Nephron progenitor cell (in vitro differentiated cells): Measurements from ENCODE around the gene ENTPD5.
"Not testable (repeated sequence)": the region's sequence is repeated elsewhere in the genome, so short reads cannot be mapped to it uniquely, and the experiment has no call there.

Experiments
- DNase-seq: peaks from one replicate; pipeline ENCODE4 v3.0.0; 2021
- H3K27ac Mint-ChIP-seq: 2 replicates; pipeline ENCODE4 v1.8.0; 2021; ENCODE audit warnings: mild to moderate bottlenecking, moderate library complexity, mixed read lengths
- H3K27me3 Mint-ChIP-seq: 2 replicates; pipeline ENCODE4 v1.8.0; 2021; ENCODE audit warnings: mild to moderate bottlenecking, low read depth, mixed read lengths; ENCODE audit not compliant: poor library complexity
- H3K36me3 Mint-ChIP-seq: 2 replicates; pipeline ENCODE4 v1.8.0; 2021; ENCODE audit warnings: low read depth, mixed read lengths
- H3K4me1 Mint-ChIP-seq: 2 replicates; pipeline ENCODE4 v1.8.0; 2021; ENCODE audit warnings: mixed read lengths
- H3K4me3 Mint-ChIP-seq: 2 replicates; pipeline ENCODE4 v1.8.0; 2021; ENCODE audit warnings: mild to moderate bottlenecking, moderate library complexity, mixed read lengths
- H3K9me3 Mint-ChIP-seq: 2 replicates; pipeline ENCODE4 v1.8.0; 2021; ENCODE audit warnings: mild to moderate bottlenecking, moderate library complexity, mixed read lengths
- TF ChIP-seq, protein P1 (sequence below): fragments of 200-600 bp; sonication (generic); IDR thresholded peaks from 2 replicates; pipeline ENCODE4 v1.5.0; 2021; ENCODE audit warnings: antibody characterized with exemption

Gene ENTPD5

GRCh38 chr14:74015176-74015575 lies 3.9 kb downstream of the ENTPD5 start:
- no peaks in the 10 kb centered on the region for H3K27me3 Mint-ChIP-seq
- no peaks in the 10 kb centered on the region for H3K9me3 Mint-ChIP-seq
- peaks cover 17% of the 10 kb centered on the region for H3K4me1 Mint-ChIP-seq

GRCh38 chr14:74014299-74014698 lies 4.8 kb downstream of the ENTPD5 start:
- TF ChIP-seq, protein P1, sequence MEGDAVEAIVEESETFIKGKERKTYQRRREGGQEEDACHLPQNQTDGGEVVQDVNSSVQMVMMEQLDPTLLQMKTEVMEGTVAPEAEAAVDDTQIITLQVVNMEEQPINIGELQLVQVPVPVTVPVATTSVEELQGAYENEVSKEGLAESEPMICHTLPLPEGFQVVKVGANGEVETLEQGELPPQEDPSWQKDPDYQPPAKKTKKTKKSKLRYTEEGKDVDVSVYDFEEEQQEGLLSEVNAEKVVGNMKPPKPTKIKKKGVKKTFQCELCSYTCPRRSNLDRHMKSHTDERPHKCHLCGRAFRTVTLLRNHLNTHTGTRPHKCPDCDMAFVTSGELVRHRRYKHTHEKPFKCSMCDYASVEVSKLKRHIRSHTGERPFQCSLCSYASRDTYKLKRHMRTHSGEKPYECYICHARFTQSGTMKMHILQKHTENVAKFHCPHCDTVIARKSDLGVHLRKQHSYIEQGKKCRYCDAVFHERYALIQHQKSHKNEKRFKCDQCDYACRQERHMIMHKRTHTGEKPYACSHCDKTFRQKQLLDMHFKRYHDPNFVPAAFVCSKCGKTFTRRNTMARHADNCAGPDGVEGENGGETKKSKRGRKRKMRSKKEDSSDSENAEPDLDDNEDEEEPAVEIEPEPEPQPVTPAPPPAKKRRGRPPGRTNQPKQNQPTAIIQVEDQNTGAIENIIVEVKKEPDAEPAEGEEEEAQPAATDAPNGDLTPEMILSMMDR, result no peak
- no peaks in the 10 kb centered on the region for H3K9me3 Mint-ChIP-seq
- no peak for DNase-seq
- H3K27ac Mint-ChIP-seq, result no peak overlapping the region
- H3K4me1 Mint-ChIP-seq, result peaks cover 8% of the 10 kb centered on the region
- H3K27me3 Mint-ChIP-seq, result peaks cover 3% of the 10 kb centered on the region
- H3K36me3 Mint-ChIP-seq, result peaks cover 6% of the 10 kb centered on the region
- H3K4me3 Mint-ChIP-seq, result no peak overlapping the region

More at GRCh38 chr14:74015176-74015575, 3.9 kb downstream of the ENTPD5 start:
- Mint-ChIP-seq H3K36me3 (peaks cover 6% of the 10 kb centered on the region), H3K27ac (no peak overlapping the region), H3K4me3 (no peak overlapping the region)
- no peak for DNase-seq
- TF ChIP-seq, protein P1, result no peak

- Mint-ChIP-seq H3K9me3 (no peaks in the 10 kb centered on the region), H3K4me1 (no peaks in the 10 kb centered on the region), H3K4me3 (no peak overlapping the region), H3K36me3 (peaks cover 20% of the 10 kb centered on the region), H3K27me3 (peaks cover 3% of the 10 kb centered on the region), H3K27ac (no peak overlapping the region)
- TF ChIP-seq, protein P1, result no peak
- DNase-seq, result no peak
Measured at GRCh38 chr14:74008843-74009499, 10.1 kb downstream of the ENTPD5 start.

DNA sequence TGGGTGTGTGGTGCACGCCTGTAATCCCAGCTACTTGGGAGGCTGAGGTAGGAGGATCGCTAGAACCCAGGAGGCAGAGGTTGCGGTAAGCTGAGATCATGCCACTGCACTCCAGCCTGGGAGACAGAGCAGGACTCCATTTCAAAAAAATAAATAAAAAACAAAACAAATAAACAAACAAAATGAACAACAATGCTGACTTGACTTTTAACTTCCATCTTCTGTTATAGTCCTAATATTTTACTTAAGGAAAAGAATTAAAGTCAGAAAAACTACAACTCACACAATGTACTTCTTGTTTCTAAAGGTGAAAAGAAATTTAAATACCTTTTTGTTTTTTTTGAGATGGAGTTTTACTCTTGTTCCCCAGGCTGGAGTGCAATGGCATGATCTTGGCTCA lies 13.4 kb downstream of the ENTPD5 start:
- not testable (repeated sequence) for H3K27me3 Mint-ChIP-seq, H3K4me3 Mint-ChIP-seq, H3K9me3 Mint-ChIP-seq, H3K4me1 Mint-ChIP-seq, H3K27ac Mint-ChIP-seq, DNase-seq
- H3K36me3 Mint-ChIP-seq, result peaks cover 24% of the 10 kb centered on the region

GRCh38 chr14:73998726-73999125 lies 20.4 kb downstream of the ENTPD5 start:
- H3K36me3 Mint-ChIP-seq, result peaks cover 27% of the 10 kb centered on the region
- TF ChIP-seq, protein P1, result no peak
- no peaks in the 10 kb centered on the region for H3K9me3 Mint-ChIP-seq
- no peak for DNase-seq
- peak overlapping the region; percentile 77 for H3K27ac Mint-ChIP-seq
- no peaks in the 10 kb centered on the region for H3K27me3 Mint-ChIP-seq
- H3K4me3 Mint-ChIP-seq, result no peak overlapping the region
- peaks cover 36% of the 10 kb centered on the region for H3K4me1 Mint-ChIP-seq

DNA sequence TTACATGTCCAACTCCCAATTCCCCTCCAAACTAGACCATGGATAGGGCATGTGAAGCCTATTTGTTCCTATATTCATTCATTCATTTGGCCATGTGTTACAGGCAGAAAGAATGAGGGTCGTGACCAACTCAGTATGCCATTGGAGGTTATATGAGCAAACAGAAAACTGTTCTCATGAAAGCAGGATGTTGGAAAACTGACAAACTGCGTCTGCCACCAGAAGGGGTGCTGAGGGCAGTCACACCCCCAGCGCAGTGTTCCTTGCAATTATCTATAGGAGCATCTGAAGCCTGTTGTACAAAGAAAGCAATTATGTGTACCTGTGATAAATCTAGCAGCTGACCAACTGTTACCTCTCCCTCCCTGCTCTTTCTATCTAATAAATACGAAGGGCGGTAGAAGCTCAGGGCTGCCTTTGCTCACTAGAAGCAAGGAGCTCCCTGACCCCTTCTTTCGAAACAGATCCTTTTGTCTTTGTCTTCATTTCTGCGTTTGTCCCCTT lies 21.1 kb downstream of the ENTPD5 start:
- Mint-ChIP-seq H3K27me3 (no peaks in the 10 kb centered on the region), H3K4me1 (peaks cover 41% of the 10 kb centered on the region), H3K4me3 (no peak overlapping the region), H3K9me3 (no peaks in the 10 kb centered on the region), H3K27ac (peak overlapping the region; percentile 77), H3K36me3 (peaks cover 21% of the 10 kb centered on the region)
- TF ChIP-seq, protein P1, result no peak
- DNase-seq, result no peak
